NCI-H460 (cell line): ENCODE results near the gene EIF2B5. TPM values are rescaled to one million over a fixed set of nuclear protein-coding genes. Genes with fewer than 3 reads are reported as not detected.
"Not testable (repeated sequence)": the region's sequence is repeated elsewhere in the genome, so short reads cannot be mapped to it uniquely, and the experiment has no call there.

ENCODE experiments used
- DNase-seq: peaks from one replicate; pipeline ENCODE4 v3.0.0-alpha.2; 2016; ENCODE audit warnings: low read depth; ENCODE audit errors: extremely low read depth
- polyA plus RNA-seq: library from polyadenylated mRNA; depleted of rRNA; stranded (reverse); fragments of >200 nt; gene quantifications from 2 replicates; pipeline ENCODE4 v1.2.3, GENCODE V29; 2014; cell fraction: nucleus; rRNA removed
- total RNA-seq: library from RNA; depleted of rRNA; stranded (reverse); fragments of >200 nt; shearing (Covaris generic); gene quantifications from 2 replicates; pipeline ENCODE4 v1.2.3, GENCODE V29; 2014; rRNA removed

EIF2B5 gene
- 32.0 and 33.3 TPM in 2 replicates for total RNA-seq
- polyA plus RNA-seq: 106 and 114 TPM in 2 replicates

DNA sequence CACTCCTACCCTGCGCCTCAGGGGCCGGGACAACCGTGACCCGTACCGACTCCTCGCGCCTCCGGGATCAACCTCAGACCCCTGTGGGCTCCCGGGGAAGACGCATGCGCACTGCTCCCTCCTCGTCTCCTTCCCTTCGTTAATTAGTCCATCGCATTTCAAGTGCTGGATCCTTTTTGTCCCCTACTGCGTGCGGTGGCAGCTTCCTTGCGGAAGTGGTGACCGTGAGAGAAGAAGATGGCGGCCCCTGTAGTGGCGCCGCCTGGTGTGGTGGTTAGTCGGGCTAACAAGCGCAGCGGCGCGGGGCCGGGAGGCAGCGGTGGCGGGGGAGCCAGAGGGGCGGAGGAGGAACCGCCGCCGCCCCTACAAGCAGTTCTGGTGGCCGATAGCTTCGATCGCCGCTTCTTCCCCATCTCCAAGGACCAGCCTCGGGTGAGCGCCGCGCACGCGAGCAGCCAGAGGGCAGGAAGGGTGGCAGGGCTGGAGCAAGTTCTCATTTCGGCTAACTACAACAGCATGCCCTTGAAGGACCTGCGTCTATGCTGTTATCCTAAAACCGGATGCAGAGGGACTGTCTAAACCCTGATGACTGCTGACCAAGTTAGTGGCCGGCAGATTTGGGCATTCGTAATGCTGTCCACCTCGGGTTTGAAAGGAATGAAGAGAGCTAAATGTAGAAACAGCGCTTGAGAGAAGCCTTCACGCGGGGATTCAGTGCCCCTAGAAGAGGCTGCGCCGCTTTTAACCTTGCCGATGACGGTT, at the start of gene EIF2B5:
EIF2B5 (plus strand) TSS at position 210 of the 762 bp plus-strand sequence; CDS start at position 238, 28 bp downstream.
- peak; percentile 89 for DNase-seq

DNA sequence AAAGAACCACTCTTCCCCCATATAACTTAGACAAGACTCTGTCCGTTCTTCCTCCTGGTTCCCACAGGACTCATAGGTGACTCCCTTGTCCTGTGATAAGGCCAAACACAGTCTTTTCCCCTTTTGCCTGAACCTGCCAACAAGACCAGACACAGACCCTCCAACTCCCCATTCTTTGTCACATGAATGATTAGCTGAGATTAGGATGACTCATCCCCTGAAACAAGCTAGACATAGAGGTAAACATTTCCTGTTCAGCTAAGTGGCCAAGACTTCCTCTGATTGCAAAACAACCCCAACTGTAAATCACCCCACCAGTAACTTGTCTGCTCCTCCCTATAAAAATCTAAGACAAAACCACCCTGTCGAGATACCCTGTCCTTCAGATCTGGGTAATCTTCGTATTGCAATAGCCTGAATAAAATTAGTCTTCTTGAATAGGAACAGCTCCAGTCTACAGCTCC, 49.7 kb upstream of the EIF2B5 start:
- DNase-seq: no peak

DNA sequence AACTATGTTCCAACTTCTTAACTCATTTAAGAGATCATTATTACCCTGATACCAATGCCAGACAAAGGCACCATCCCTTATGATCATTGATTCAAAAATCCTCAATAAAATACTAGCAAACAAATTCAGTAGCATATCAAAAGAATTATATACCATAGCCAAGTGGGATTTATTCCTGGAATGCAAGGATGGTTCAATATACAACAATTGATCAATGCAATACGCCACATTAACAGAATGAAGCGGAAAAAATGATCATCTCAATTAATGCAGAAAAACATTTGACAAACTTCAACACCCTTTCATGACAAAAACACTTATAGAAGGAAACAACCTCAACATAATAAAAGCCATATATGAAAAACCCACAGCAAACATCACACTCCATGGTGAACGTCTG, 43.0 kb upstream of the EIF2B5 start:
- no peak for DNase-seq

DNA sequence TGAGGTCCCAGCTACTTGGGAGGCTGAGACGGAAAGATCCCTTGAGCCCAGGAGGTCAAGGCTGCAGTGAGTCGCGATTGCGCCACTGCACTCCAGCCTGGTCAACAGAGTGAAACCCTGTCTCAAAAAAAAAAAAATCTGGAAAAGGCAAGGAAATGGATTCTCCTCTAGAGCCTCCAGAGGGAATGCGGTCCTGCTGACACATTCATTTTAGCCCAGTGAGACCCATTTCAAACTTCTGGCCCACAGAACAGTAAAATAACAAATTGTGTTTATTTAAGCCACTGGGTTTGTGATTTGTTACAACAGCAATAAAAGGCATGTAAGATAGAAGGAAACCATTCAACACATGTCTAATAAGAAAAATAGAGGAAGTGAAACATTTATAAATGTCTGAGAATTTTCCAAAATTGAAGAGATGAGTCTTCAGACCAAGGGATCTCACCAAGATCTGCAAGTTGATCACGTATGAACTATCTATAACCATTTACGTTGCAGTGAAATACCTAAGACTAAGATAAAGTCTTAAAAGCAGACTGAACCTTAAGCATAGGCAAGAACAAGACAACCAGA, 38.3 kb upstream of the EIF2B5 start, which contains the start of gene HTR3E:
HTR3E (plus strand) TSS at position 254 of the 573 bp plus-strand sequence. CDS start 466 bp downstream, outside the sequence.
- DNase-seq: no peak

DNA sequence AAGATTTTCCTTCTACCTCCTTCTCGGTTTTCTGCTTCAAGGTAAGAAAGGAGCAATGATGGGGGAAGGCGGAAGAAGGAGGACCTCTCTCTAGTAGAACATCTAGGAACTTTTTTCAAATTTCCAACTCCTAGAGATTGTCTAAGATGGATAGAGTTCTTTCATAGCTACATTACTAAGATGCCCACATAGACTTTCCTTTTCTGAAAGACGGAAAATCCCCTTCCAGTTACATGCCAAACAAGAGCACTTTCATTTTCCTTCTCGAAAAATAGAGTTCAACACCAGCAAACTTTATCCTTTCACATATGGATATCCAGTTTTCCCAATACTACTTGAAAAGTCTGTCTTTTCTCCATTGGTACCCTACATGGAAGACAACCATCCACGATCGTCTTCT, 37.6 kb upstream of the EIF2B5 start:
- DNase-seq: no peak

DNA sequence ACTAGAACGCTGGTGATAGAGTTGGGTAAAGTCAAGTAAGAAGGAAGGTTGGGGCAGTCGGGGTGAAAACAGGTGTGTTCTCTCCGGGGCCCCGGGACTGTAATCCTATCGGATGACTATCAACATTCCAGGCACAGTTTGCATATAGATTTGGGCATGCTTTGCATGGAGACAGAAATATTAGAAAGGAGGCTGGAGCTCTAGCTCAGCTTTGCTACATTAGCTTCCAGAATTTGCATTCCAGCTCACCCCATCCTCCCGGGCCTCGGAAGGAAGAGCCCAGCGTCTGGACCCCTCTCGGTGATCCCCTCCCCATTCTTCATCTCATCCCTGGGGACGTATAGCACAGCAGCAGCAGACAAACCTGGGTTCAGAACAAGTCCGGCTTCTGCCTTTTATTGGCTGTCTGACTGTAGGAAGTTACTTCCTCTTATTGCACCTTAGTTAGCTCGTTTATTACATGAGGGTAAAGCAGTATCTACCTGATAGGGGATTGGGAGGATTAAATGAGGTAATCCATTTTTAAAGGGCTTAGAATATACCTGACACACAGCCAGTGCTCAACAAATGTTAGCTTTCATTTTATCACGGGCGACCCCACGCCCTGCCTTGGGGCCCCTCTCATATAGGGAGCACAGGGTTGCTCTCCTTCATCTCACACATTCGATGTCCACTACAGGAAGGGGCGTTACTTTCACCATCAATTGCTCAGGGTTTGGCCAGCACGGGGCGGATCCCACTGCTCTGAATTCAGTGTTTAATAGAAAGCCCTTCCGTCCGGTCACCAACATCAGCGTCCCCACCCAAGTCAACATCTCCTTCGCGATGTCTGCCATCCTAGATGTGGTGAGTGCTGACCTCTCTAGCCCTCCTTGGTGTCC, 35.1 kb upstream of the EIF2B5 start:
- DNase-seq: no peak

DNA sequence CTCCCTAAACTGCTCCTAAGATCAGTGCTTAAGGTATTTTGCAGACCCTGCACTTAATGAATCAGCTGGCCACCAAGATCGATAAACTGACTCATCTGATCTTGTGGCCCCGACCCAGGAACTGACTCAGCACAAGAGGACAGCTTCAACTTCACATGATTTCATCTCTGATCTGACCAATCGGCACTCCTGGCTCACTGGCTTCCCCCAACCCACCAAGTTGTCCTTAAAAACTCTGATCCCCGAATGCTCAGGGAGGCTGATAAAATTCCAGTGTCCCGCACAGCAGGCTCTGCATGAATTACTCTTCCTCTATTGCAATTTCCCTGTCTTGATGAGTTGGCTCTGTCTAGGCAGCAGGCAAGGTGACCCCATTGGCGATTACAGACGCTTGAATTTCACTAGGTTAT, 24.8 kb upstream of the EIF2B5 start:
- no peak for DNase-seq

DNA sequence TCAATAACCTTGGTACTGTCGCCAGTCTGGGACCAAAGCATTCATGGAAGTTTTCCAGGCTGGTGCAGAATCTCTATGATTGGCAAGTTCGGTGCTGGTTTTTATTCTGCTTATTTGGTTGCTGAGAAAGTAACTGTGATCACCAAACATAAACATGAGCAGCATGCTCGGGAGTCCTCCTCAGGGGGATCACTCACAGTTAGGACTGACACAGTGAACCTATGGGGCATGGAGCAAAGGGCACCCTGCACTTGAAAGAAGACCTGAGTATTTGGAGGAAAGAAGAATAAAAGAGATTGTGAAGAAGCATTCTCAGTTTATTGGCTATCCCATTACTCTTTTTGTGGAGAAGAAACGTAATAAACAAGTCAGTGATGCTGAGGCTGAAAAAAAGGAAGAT, 19.1 kb upstream of the EIF2B5 start:
- no peak for DNase-seq

DNA sequence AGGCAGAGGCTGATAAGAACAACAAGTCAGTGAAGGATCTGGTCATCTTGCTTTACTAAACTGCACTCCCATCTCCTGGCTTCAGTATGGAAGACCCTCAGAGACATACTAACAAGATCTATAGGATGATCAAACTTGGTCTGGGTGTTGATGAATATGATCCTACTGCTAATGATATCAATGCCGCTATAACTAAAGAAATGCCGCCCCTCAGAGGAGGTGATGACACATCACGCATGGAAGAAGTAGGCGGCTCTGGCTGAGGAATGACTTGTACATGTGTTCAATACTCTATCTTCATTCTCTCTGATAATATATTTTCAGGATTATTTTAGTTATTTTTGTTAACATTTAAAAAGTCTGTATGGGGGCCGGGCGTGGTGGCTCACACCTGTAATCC, 17.5 kb upstream of the EIF2B5 start:
- DNase-seq: no peak

DNA sequence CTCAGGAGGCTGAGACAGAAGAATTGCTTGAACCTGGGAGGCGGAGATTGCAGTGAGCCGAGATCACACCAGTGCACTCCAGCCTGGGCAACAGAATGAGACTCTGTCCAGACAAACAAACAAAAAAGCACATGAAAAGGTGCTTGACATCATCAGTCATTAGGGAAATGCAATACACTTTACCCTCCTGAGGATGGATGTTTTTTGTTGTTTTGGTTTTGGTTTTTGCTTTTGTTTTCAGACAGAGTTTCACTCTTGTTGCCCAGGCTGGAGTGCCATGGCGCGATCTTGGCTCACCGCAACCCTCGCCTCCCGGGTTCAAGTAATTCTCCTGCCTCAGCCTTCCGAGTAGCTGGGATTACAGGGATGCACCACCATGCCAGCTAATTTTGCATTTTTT, 14.1 kb upstream of the EIF2B5 start:
- not testable (repeated sequence) for DNase-seq

DNA sequence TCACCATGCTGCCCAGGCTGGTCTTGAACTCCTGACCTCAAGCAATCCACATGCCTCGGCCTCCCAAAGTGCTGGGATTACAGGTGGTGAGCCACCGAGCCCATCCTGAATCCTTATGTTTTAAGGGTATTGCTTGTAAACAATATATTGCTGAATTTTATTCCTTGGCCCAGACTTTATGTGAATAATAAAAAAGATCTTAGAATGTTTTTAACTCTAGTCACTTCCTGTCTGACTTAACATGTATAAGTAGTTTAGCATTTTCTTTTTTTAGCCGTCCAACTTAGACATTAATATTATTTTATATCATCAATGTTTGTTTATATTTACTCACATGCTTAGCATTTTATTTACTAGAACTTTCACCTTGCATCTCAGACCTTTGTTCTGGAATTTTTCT, 9.2 kb upstream of the EIF2B5 start:
- DNase-seq: no peak

DNA sequence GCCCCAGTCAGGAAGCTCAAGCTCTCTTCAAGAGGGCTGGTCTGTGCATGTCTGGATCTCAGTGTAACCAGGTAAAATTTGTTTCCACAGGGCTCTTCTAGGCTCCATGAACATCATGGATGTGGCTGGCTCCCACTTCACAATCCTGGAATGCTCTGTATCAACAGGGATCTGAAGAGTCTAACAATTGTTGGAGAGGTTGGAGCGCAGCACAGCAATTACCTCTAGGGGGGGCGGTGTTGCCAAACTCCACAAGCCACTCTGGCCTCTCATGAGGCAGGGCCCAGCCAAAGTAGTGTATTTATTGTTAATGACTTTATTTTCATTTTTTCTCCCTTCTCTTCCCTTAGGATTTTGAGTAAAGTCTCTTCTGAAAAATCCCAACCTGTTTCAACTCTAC, 6.1 kb upstream of the EIF2B5 start:
- no peak for DNase-seq

DNA sequence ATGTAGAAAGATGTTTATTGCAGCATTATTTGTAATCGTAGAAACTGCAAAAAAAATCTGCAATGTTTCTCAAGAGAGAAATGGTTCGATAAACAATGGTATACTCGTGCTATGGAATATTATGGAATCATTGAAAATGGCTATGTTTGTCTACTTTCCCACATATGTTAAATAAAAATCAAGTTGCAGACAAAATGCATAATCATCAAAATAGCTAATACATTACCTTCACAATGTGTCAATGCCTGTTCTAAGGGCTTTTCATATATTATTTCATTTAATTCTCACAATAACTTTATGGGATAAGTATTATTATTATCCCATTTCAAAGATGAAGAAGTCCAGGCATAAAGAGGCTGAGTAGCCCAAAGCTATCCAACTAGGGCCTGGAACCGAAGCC, 2.2 kb upstream of the EIF2B5 start:
- no peak for DNase-seq

DNA sequence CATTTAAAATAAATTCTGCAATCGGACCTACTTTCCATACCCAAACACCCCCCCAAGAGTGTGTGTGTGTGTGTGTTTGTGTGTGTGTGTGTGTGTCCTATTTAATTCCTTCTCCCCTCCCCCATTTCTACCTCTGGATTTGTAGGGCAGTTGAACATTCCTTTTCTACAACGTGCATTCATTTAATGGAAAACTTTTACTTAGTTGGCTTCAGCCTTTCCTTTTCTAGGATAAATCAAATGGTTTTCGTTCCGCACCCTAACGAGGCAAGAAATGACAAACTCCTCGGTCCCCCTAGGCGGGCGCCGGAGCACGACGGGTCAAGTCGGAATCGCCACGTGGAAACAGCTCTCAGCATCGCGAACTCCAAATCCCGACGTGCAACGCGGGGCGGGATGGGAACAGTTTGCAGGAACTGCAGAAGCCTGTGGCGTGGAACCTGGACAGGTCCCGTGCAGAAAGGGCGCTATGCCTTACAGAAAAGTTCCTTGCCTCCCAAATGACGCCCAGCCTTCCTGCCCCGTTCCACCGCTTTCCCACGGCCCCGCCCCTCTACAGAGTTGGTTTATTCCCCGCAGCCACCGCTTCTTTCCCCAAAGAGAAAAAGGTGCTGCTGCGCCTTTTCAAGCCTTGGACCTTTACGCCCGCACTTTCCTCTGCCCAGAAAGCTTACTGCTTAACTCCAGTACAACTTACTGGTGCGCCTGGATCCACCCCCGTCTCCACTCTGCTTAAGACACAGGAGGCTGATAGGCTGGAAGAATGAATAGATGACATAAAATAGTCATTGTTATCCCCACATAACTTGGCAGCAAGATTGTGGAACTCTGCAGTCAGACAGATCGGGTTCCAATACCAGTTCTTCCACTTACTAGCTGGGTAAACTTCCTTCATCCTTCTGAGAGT, 1.1 kb upstream of the EIF2B5 start:
- peak; percentile 66 for DNase-seq

DNA sequence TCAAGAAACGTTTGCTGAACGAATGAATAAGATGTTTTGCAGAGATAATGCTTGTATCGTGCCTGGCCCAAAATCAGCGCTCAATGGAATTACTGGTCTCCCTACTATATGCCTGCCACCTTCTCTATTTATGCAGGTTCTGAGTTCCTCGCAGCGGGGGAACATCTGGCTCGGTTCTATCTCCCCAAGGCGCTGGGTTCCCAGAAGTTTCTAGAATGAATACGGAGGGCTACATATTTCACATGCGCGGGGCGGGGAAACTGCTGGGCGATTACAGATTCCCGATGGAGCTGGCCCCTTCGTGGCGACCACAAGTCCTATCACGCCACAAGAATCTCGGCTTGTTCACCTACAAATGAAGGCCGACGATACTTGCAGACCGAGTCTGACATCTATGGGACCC, 411 bp upstream of the EIF2B5 start:
- no peak for DNase-seq

DNA sequence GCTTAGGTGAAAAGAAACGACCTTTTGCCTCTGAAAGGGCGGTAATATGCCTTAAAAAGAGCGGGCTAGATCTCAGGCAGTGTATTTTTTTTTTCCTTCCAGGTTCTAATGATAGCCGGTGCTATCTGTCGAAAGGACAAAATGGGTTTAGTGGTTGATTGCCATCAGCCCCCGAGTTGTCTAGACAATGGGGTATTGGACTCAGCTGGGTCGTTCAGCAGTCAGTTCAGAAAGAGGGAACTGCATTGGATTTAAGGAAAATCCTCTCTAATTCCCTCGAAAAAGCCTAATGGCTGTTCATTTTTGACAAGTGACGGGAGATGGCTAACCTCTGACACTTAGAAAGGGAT, 728 bp downstream of the EIF2B5 start:
- DNase-seq: no peak

DNA sequence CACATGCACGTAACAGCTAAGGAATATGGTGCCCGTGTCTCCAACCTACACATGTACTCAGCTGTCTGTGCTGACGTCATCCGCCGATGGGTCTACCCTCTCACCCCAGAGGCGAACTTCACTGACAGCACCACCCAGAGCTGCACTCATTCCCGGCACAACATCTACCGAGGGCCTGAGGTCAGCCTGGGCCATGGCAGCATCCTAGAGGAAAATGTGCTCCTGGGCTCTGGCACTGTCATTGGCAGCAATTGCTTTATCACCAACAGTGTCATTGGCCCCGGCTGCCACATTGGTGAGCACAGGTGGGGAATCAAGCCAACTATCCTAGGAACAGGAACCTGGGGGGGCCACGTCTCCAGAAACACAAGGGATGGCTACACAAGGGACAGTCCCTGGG, 5.3 kb downstream of the EIF2B5 start:
- DNase-seq: no peak

DNA sequence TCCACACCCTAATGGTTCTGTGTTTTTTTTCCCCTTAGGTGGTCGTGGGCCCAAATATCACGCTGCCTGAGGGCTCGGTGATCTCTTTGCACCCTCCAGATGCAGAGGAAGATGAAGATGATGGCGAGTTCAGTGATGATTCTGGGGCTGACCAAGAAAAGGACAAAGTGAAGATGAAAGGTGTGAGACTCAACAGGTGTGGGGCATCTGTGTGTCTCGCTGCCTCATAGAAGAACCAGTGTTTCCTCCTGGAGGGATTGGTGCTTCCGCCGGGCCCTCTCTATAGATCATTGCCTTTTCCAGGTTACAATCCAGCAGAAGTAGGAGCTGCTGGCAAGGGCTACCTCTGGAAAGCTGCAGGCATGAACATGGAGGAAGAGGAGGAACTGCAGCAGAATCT, 7.0 kb downstream of the EIF2B5 start:
- DNase-seq: no peak

DNA sequence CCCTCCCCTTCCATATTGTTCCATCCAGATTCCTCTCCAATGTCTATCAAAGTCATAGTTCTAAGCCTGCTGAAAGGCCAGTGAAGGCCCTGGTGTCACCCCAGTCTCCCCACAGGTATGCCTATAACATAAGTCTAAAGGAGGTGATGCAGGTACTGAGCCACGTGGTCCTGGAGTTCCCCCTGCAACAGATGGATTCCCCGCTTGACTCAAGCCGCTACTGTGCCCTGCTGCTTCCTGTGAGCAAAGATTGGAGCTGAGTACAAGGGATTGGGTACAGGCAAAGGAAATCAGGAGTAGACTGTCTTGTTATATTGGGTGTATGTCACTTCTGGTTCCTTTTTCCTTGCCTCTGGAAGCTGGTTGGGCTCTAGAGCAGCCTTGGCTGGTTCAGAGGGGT, 8.2 kb downstream of the EIF2B5 start:
- no peak for DNase-seq

DNA sequence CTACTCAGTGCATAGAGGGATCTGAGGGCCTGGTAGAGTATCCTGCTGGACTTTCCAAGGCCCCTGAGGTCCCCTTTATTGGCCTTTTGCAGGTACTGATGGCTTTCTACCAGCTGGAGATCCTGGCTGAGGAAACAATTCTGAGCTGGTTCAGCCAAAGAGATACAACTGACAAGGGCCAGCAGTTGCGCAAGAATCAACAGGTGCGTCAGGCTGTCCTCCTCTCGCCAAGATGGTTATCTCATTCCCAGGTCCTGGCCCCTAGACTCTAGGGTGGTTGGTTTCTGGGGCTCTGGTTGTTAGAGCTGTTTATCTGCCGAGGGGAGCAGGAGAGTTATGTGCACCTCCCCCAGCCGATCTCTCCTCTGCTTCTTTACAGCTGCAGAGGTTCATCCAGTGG, 9.3 kb downstream of the EIF2B5 start:
- DNase-seq: no peak
